ENCODE results near the gene PRPF40B.

Gene PRPF40B

GRCh38 chr12:49618576-49618975 lies 4.8 kb upstream of the PRPF40B start:
- no peak overlapping the region for H3K4ac ChIP-seq (ENCODE audit: low read depth, low read length)

DNA sequence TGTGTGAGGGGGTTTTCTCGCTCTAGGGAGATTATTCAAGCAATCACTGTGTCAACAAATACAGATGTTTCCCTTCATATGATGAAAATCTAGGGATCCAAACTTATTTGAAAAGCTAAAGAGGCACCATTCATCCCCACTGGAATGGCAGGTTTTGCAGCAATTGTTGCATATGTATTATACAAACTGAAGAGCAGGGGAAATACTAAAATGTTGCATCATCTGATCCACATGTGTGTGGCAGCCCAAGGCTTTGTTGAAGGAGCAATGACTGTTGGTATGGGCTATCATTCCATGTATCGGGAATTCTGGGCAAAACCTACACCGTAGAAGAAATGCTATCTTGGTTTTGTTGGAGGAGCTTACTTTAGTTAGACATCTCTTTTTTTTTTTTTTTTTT lies 4.1 kb upstream of the PRPF40B start:
- no peak overlapping the region for H3K14ac ChIP-seq (ENCODE audit: low read length)
- H4K91ac ChIP-seq (ENCODE audit: low read depth, low read length), result no peak overlapping the region
- H2AFZ ChIP-seq (ENCODE audit: insufficient read depth, low read length, poor library complexity), result no peak overlapping the region
- no peak overlapping the region for H3K9ac ChIP-seq (ENCODE audit: low read length)
- no peak overlapping the region for H3K18ac ChIP-seq (ENCODE audit: low read length)
- no peaks in the 10 kb centered on the region for H3K27me3 ChIP-seq (ENCODE audit: insufficient read depth, low read length)
- no peak overlapping the region for H3K4ac ChIP-seq (ENCODE audit: low read depth, low read length)
- H3K79me1 ChIP-seq (ENCODE audit: low read length), result peaks cover 7% of the 10 kb centered on the region
- peak in 1 of 2 donors; percentile 39 for DNase-seq
- peaks cover 4% of the 10 kb centered on the region for H3K79me2 ChIP-seq (ENCODE audit: control insufficient read depth, insufficient read depth, low read length, poor library complexity)
- H3K9me3 ChIP-seq (ENCODE audit: insufficient read depth, low read depth, low read length), result no peaks in the 10 kb centered on the region
- H3K36me3 ChIP-seq (ENCODE audit: control insufficient read depth in 1 of 2, insufficient read depth in 2 of 2, low read length in 2 of 2), result no peaks in the 10 kb centered on the region
- no CpG with 5 or more reads among the region's 3 CpGs for WGBS (ENCODE audit: extremely low coverage, insufficient coverage, insufficient read length)
- peaks cover 6 to 9% of the 10 kb centered on the region in 2 experiments for H3K4me1 ChIP-seq (ENCODE audit: control insufficient read depth in 1 of 2, insufficient read depth in 2 of 2, low read length in 2 of 2)
- H2AK5ac ChIP-seq (ENCODE audit: low read length), result no peak overlapping the region
- H3K27ac ChIP-seq (ENCODE audit: low read depth, low read length), result no peak overlapping the region
- no peak overlapping the region for H3K23ac ChIP-seq (ENCODE audit: low read length)
- H2BK5ac ChIP-seq (ENCODE audit: low read depth, low read length, poor library complexity), result no peak overlapping the region
- H3K4me2 ChIP-seq (ENCODE audit: low read length), result no peak overlapping the region
- H4K8ac ChIP-seq (ENCODE audit: low read depth, low read length), result no peak overlapping the region
- no peak overlapping the region for H3K4me3 ChIP-seq (ENCODE audit: low read depth, low read length)
- no peak overlapping the region for H2BK120ac ChIP-seq (ENCODE audit: insufficient read depth, low read length, poor library complexity)
- no peak overlapping the region for H2BK12ac ChIP-seq (ENCODE audit: low read length)
- no peak overlapping the region for H4K12ac ChIP-seq (ENCODE audit: low read depth, low read length)

More at GRCh38 chr12:49618576-49618975, 4.8 kb upstream of the PRPF40B start:
- Histone ChIP-seq H3K18ac (ENCODE audit: low read length) (no peak overlapping the region), H3K14ac (ENCODE audit: low read length) (no peak overlapping the region), H3K27me3 (ENCODE audit: insufficient read depth, low read length) (no peaks in the 10 kb centered on the region), H2AK5ac (ENCODE audit: low read length) (no peak overlapping the region), H2AFZ (ENCODE audit: insufficient read depth, low read length, poor library complexity) (no peak overlapping the region), H3K79me2 (ENCODE audit: control insufficient read depth, insufficient read depth, low read length, poor library complexity) (peaks cover 4% of the 10 kb centered on the region), H3K9ac (ENCODE audit: low read length) (no peak overlapping the region), H3K79me1 (ENCODE audit: low read length) (peaks cover 7% of the 10 kb centered on the region), H4K8ac (ENCODE audit: low read depth, low read length) (no peak overlapping the region), H4K12ac (ENCODE audit: low read depth, low read length) (no peak overlapping the region), H3K36me3 (ENCODE audit: control insufficient read depth in 1 of 2, insufficient read depth in 2 of 2, low read length in 2 of 2) (no peaks in the 10 kb centered on the region), H2BK5ac (ENCODE audit: low read depth, low read length, poor library complexity) (no peak overlapping the region), H3K27ac (ENCODE audit: low read depth, low read length) (no peak overlapping the region), H4K91ac (ENCODE audit: low read depth, low read length) (no peak overlapping the region), H3K4me1 (ENCODE audit: control insufficient read depth in 1 of 2, insufficient read depth in 2 of 2, low read length in 2 of 2) (peaks cover 6 to 8% of the 10 kb centered on the region in 2 experiments), H2BK12ac (ENCODE audit: low read length) (no peak overlapping the region), H2BK120ac (ENCODE audit: insufficient read depth, low read length, poor library complexity) (no peak overlapping the region), H3K23ac (ENCODE audit: low read length) (no peak overlapping the region), H3K4me3 (ENCODE audit: low read depth, low read length) (no peak overlapping the region), H3K9me3 (ENCODE audit: insufficient read depth, low read depth, low read length) (no peaks in the 10 kb centered on the region), H3K4me2 (ENCODE audit: low read length) (no peak overlapping the region)
- DNase-seq, result no peak
- no CpG with 5 or more reads among the region's 1 CpG for WGBS (ENCODE audit: extremely low coverage, insufficient coverage, insufficient read length)

GRCh38 chr12:49621651-49622500 lies 1.5 kb upstream of the PRPF40B start:
- DNase-seq, result peak in 1 of 2 donors; percentile 13
- peak overlapping the region; percentile 84 for H4K8ac ChIP-seq (ENCODE audit: low read depth, low read length)

DNA sequence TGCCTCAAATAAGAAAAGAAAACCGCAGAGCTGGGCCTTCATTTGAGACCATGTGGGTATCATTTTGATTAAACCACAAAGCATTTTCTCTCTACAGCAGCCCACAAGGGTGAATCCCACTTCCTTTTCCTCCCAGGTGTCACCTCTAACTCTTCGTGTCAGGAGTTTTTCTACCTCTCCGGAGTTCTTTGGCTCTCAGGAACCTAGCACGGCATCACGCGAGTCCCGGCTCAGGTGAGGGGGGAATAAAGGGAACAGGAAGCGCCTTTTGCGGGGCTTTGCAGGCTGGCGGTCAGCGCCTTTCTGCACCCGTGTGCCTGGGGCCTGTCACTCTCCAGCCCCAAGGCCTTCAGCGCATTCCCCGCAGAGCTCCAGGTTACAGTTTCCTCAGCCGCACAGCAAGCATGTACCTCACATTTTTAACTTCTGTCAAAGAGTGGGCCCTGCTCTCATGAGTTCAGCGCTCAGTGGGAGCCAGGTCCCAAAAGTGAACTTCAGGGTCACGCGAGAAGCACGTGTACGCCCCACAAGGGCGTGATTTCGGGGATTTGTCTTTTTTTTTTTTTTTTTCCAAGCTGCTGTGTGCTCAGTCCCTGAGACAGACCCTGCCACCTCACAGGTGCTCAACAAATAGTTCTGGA lies 740 bp upstream of the PRPF40B start:
- Histone ChIP-seq H3K4me3 (ENCODE audit: low read depth, low read length) (peak overlapping the region; percentile 70), H3K79me2 (ENCODE audit: control insufficient read depth, insufficient read depth, low read length, poor library complexity) (peaks cover 4% of the 10 kb centered on the region), H3K27ac (ENCODE audit: low read depth, low read length) (peak overlapping the region; percentile 5), H3K9me3 (ENCODE audit: insufficient read depth, low read depth, low read length) (no peaks in the 10 kb centered on the region), H3K36me3 (ENCODE audit: control insufficient read depth in 1 of 2, insufficient read depth in 2 of 2, low read length in 2 of 2) (no peaks in the 10 kb centered on the region), H2BK5ac (ENCODE audit: low read depth, low read length, poor library complexity) (no peak overlapping the region), H3K23ac (ENCODE audit: low read length) (no peak overlapping the region), H2AFZ (ENCODE audit: insufficient read depth, low read length, poor library complexity) (peak overlapping the region; percentile 92), H4K91ac (ENCODE audit: low read depth, low read length) (peak overlapping the region; percentile 17), H3K4me1 (ENCODE audit: control insufficient read depth in 1 of 2, insufficient read depth in 2 of 2, low read length in 2 of 2) (peaks cover 6 to 9% of the 10 kb centered on the region in 2 experiments), H2BK120ac (ENCODE audit: insufficient read depth, low read length, poor library complexity) (no peak overlapping the region), H3K14ac (ENCODE audit: low read length) (peak overlapping the region; percentile 58), H3K27me3 (ENCODE audit: insufficient read depth, low read length) (no peaks in the 10 kb centered on the region), H3K18ac (ENCODE audit: low read length) (no peak overlapping the region), H3K4ac (ENCODE audit: low read depth, low read length) (peak overlapping the region; percentile 17), H2BK12ac (ENCODE audit: low read length) (no peak overlapping the region), H3K4me2 (ENCODE audit: low read length) (peak overlapping the region; percentile 71), H4K12ac (ENCODE audit: low read depth, low read length) (peak overlapping the region; percentile 70), H3K9ac (ENCODE audit: low read length) (peak overlapping the region; percentile 60), H2AK5ac (ENCODE audit: low read length) (no peak overlapping the region), H4K8ac (ENCODE audit: low read depth, low read length) (peak overlapping the region; percentile 84), H3K79me1 (ENCODE audit: low read length) (peaks cover 7% of the 10 kb centered on the region)
- WGBS (ENCODE audit: extremely low coverage, insufficient coverage, insufficient read length), result no CpG with 5 or more reads among the region's 22 CpGs
- DNase-seq, result peak; percentile 36 to 56

More at GRCh38 chr12:49621651-49622500, 1.5 kb upstream of the PRPF40B start:
- Histone ChIP-seq H4K91ac (ENCODE audit: low read depth, low read length) (no peak overlapping the region), H3K14ac (ENCODE audit: low read length) (no peak overlapping the region), H3K4ac (ENCODE audit: low read depth, low read length) (no peak overlapping the region), H4K12ac (ENCODE audit: low read depth, low read length) (no peak overlapping the region), H3K4me3 (ENCODE audit: low read depth, low read length) (no peak overlapping the region), H3K4me2 (ENCODE audit: low read length) (peak overlapping the region; percentile 71), H3K79me1 (ENCODE audit: low read length) (peaks cover 7% of the 10 kb centered on the region), H3K9ac (ENCODE audit: low read length) (no peak overlapping the region), H3K9me3 (ENCODE audit: insufficient read depth, low read depth, low read length) (no peaks in the 10 kb centered on the region), H2BK120ac (ENCODE audit: insufficient read depth, low read length, poor library complexity) (no peak overlapping the region), H2AFZ (ENCODE audit: insufficient read depth, low read length, poor library complexity) (peak overlapping the region; percentile 92), H2AK5ac (ENCODE audit: low read length) (peak overlapping the region; percentile 54), H3K4me1 (ENCODE audit: control insufficient read depth in 1 of 2, insufficient read depth in 2 of 2, low read length in 2 of 2) (peaks cover 6 to 9% of the 10 kb centered on the region in 2 experiments), H3K36me3 (ENCODE audit: control insufficient read depth in 1 of 2, insufficient read depth in 2 of 2, low read length in 2 of 2) (no peaks in the 10 kb centered on the region), H3K18ac (ENCODE audit: low read length) (no peak overlapping the region), H2BK12ac (ENCODE audit: low read length) (no peak overlapping the region), H3K79me2 (ENCODE audit: control insufficient read depth, insufficient read depth, low read length, poor library complexity) (peaks cover 4% of the 10 kb centered on the region), H3K27me3 (ENCODE audit: insufficient read depth, low read length) (no peaks in the 10 kb centered on the region), H3K23ac (ENCODE audit: low read length) (no peak overlapping the region), H3K27ac (ENCODE audit: low read depth, low read length) (no peak overlapping the region), H2BK5ac (ENCODE audit: low read depth, low read length, poor library complexity) (no peak overlapping the region)
- no CpG with 5 or more reads among the region's 33 CpGs for WGBS (ENCODE audit: extremely low coverage, insufficient coverage, insufficient read length)
